Neural cell (in vitro differentiated cells): ENCODE data around the gene AADAT.

ENCODE experiments used
- EP300 ChIP-seq: fragments of 450-650 bp; conservative IDR thresholded peaks from 2 replicates; pipeline ENCODE4 v1.6.1; 2014; ENCODE audit warnings: antibody characterized with exemption, mild to moderate bottlenecking, moderate library complexity; ENCODE audit not compliant: poor library complexity, severe bottlenecking
- POLR2AphosphoS5 ChIP-seq: IDR thresholded peaks from 2 replicates; pipeline ENCODE4 v1.6.1; 2012
- RAD21 ChIP-seq: fragments of 450-650 bp; conservative IDR thresholded peaks from 2 replicates; pipeline ENCODE4 v1.6.1; 2014; ENCODE audit warnings: antibody characterized with exemption, mild to moderate bottlenecking, moderate library complexity
- SMC3 ChIP-seq: fragments of 450-650 bp; conservative IDR thresholded peaks from 2 replicates; pipeline ENCODE4 v1.6.1; 2014; ENCODE audit warnings: antibody characterized with exemption, mild to moderate bottlenecking, moderate library complexity; ENCODE audit not compliant: poor library complexity
- TAF1 ChIP-seq: IDR thresholded peaks from 2 replicates; pipeline ENCODE4 v1.6.1; 2012; ENCODE audit warnings: low read depth
- TF ChIP-seq, protein P1 (sequence below): fragments of 450-650 bp; IDR thresholded peaks from 2 replicates; pipeline ENCODE4 v1.5.1; 2014; ENCODE audit warnings: antibody characterized with exemption, mild to moderate bottlenecking, moderate library complexity; ENCODE audit not compliant: poor library complexity, severe bottlenecking
- TF ChIP-seq, protein P2 (sequence below): IDR thresholded peaks from 2 replicates; pipeline ENCODE4 v1.6.1; 2012; ENCODE audit warnings: borderline replicate concordance

DNA sequence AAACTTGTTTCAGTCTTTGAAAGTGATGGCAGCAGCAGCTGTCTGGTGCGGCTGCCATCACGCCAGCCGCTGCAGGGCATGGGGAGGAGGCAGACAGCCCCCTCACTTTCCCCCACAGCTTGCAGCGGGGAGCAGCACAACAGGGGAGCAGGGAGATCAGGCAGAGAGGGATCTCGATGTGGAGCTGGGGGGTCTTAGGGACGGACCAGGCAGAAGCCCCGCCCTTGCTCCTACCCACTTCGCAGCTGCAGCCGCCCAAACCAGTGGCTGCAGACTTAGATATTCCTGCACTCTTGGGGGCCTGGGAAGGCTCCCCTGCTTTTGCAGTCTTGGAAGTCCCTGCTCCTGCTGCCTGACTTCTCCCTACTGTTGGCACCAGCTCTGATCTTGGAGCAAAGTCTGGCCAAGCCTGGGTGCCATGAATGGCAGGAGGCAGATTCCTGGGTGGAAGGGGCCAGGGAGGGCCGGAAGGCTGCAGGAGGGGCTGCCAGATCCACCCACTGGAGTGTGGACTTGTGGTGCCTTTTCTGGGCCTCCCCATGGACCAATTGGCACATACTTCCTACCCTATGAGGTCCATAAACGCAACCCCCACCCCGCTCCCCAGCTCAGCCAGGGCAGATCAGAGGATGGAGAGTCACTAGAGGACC is 49.6 kb downstream of the AADAT start:
- TF ChIP-seq, protein P1, sequence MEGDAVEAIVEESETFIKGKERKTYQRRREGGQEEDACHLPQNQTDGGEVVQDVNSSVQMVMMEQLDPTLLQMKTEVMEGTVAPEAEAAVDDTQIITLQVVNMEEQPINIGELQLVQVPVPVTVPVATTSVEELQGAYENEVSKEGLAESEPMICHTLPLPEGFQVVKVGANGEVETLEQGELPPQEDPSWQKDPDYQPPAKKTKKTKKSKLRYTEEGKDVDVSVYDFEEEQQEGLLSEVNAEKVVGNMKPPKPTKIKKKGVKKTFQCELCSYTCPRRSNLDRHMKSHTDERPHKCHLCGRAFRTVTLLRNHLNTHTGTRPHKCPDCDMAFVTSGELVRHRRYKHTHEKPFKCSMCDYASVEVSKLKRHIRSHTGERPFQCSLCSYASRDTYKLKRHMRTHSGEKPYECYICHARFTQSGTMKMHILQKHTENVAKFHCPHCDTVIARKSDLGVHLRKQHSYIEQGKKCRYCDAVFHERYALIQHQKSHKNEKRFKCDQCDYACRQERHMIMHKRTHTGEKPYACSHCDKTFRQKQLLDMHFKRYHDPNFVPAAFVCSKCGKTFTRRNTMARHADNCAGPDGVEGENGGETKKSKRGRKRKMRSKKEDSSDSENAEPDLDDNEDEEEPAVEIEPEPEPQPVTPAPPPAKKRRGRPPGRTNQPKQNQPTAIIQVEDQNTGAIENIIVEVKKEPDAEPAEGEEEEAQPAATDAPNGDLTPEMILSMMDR, result no peak
- no peak for TF ChIP-seq EP300
- no peak for TF ChIP-seq SMC3
- TF ChIP-seq TAF1, result no peak
- TF ChIP-seq RAD21, result no peak
- TF ChIP-seq, protein P2, sequence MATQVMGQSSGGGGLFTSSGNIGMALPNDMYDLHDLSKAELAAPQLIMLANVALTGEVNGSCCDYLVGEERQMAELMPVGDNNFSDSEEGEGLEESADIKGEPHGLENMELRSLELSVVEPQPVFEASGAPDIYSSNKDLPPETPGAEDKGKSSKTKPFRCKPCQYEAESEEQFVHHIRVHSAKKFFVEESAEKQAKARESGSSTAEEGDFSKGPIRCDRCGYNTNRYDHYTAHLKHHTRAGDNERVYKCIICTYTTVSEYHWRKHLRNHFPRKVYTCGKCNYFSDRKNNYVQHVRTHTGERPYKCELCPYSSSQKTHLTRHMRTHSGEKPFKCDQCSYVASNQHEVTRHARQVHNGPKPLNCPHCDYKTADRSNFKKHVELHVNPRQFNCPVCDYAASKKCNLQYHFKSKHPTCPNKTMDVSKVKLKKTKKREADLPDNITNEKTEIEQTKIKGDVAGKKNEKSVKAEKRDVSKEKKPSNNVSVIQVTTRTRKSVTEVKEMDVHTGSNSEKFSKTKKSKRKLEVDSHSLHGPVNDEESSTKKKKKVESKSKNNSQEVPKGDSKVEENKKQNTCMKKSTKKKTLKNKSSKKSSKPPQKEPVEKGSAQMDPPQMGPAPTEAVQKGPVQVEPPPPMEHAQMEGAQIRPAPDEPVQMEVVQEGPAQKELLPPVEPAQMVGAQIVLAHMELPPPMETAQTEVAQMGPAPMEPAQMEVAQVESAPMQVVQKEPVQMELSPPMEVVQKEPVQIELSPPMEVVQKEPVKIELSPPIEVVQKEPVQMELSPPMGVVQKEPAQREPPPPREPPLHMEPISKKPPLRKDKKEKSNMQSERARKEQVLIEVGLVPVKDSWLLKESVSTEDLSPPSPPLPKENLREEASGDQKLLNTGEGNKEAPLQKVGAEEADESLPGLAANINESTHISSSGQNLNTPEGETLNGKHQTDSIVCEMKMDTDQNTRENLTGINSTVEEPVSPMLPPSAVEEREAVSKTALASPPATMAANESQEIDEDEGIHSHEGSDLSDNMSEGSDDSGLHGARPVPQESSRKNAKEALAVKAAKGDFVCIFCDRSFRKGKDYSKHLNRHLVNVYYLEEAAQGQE, result no peak
- no peak for TF ChIP-seq POLR2AphosphoS5
